Activated CD8-positive, alpha-beta memory T cell treated with anti-CD3 and anti-CD28 coated beads for 36 hours (primary cell): ENCODE data around the gene MMRN2. TPM values are rescaled to one million over a fixed set of nuclear protein-coding genes. Genes with fewer than 3 reads are reported as not detected.

Experiments used
- CTCF ChIA-PET: fragments of 350-600 bp; sonication (Branson Sonifier 250); formaldehyde crosslinking; loops from one replicate; lab custom pipeline; 2021; ENCODE audit warnings: antibody characterized with exemption; lab: Charles Lee
- POLR2A ChIA-PET: fragments of 350-600 bp; sonication (Branson Sonifier 250); formaldehyde crosslinking; loops from one replicate; lab custom pipeline; 2021; ENCODE audit warnings: antibody characterized with exemption; lab: Charles Lee
- total RNA-seq, 2 experiments: library from RNA; stranded (reverse); gene quantifications; one replicate each; pipeline ENCODE4 v1.2.3, GENCODE V29; 2021

Gene MMRN2
- total RNA-seq, 2 experiments from 2014 or later: not detected

DNA sequence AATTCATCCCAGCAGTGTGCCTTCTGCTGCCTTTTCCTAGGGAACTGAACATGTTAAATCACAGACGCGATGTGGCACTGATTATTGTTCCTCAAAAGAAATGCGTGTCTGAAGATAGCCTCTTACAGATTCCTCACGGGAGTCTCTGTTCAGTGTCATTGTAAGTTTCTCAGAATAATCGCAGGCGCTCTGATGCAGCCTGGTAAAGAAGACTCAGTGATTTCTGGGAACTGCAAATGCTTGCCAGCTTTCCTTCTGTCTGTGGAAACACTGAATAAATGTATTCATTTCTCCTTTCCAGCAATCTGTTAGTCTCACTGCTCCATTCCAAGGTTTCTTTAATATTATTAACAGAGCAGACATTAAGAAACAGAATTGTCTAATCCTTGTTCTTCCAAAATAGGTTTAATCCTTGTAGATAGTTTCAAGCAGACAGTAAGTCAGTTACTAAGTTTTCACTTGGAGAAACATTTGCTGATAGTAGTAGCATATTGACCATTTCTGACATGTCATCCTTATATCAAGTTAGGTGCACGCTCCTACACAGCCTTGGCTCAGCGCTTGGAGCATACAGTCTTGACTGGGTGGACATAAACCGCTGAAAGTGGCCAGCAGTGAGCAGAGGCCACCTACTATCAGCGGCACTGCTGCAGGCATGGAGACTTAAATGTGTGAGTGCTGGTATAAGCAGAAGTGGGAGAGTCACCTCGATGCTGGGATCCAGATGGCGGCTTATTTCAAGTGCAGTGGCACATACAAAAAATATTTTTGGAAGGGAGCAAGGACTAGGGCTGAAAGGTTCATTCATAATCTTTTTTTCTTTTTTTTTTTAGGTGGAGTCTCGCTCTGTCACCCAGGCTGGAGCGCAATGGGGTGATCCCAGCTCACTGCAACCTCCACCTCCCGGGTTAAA lies 27.7 kb downstream of the MMRN2 start:
- CTCF ChIA-PET: interaction anchor here (0.6 to 1.6 kb wide), 3 partner anchors 9 to 241 kb away, joined by 3 to 6 read pairs (median 5); no protein-coding TSS in a partner anchor
- POLR2A ChIA-PET: no interaction called here

DNA sequence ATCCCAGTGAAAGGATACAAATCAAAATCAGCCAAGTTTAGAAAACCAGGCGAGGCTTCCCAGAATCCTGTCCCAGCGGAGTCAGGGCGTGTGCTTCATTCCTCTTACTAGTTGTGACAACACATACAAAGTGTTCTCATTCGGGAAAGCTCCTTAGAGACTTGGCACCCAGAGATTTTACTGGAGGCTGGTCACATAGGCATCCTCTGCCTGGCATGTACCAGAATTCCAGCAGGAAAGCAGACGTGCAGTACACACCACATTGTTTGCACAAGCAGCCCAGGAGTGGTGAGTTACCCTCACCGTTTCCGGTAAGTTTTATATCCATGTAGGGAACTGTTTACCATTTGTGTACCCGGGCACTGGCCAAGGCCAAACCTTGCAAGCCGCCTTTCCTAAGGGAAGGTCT lies 34.9 kb downstream of the MMRN2 start:
- ChIA-PET CTCF (no interaction called here), POLR2A (no interaction called here)

DNA sequence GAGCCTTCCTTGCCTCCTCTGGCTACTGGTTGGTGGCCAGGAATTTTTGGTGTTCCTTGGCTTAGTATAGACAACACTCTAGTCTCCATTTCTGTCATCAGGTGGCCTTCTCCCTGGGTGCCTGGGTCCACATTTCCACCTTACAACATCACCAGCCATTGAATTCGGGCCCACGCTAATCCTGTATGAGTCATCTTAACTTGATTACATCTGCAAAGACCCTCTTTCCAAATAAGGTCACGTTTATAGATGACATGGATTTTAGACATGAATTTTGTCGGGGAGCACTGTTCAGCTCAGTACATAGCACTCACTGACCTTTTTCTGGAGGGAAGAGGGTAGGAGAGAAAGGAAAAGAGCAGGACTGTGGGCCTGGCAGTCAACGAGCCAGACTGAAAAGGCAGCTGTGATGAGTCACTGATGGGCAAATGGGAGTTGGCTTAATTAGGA lies 39.4 kb downstream of the MMRN2 start:
- ChIA-PET CTCF (interaction anchor here (1.0 kb wide), 1 partner anchor 21 kb away, joined by 7 read pairs; no protein-coding TSS in a partner anchor), POLR2A (no interaction called here)

DNA sequence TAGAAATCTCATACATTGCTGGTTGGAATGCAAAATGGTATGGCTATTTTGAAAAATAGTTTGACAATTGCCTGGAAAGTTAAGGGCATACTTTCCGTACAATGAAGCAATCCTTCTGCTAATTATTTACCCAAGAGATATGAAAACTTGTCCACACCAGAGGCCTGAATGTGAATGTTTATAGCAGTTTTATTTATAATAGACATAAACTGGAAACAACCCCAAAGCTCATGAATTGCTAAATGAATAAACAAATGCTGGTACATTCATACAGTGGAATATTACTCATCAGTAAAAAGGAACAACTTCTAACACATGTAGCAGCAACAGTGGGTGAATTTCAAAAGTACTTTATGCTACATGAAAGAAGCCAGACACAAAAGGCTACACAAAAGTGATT lies 42.7 kb downstream of the MMRN2 start:
- POLR2A ChIA-PET: no interaction called here
- CTCF ChIA-PET: interaction anchor here (0.6 kb wide), 1 partner anchor 24 kb away, joined by 3 read pairs; no protein-coding TSS in a partner anchor

DNA sequence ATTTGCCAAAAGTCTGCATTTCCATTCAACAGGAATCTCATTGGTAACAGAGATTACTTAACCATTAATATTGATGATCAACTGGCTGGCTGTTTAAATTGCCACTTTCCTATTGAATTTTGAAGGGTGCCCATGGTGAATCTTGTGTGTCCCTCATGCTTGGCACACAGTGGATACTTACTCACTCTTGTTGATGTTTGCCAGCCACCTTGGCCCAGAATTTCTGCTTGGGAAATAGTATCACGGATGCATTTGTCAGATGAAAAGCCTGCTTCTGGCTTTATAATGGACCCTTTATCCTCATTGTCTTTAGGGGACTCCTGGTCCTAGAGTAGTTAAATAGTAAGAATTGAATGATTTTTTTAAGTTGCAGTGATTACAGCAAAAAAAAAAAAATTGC lies 52.0 kb downstream of the MMRN2 start:
- ChIA-PET CTCF (interaction anchor here (0.5 to 0.8 kb wide), 2 partner anchors 11 to 243 kb away, joined by 3 to 4 read pairs; no protein-coding TSS in a partner anchor), POLR2A (interaction anchor here (0.7 kb wide), 1 partner anchor 190 kb away, joined by 3 read pairs; no protein-coding TSS in a partner anchor)

DNA sequence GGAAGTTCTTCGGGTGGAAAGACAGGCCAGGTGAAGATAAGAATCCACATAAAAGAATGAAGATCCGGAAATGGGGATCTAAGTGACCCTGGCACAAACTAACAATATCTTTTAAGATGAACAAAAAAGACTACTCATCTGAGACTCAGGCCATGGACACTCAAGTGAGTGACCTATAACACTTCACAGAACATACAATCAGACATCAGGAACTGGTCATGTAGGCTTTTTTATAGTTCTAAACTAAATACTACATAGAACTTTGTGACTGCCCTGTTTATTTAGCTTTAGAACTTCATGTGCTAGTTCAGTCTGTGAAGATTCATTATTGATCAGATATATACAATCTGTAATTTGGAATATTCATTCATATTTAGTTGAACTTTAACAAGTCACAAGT lies 52.8 kb downstream of the MMRN2 start:
- ChIA-PET POLR2A (no interaction called here), CTCF (no interaction called here)

DNA sequence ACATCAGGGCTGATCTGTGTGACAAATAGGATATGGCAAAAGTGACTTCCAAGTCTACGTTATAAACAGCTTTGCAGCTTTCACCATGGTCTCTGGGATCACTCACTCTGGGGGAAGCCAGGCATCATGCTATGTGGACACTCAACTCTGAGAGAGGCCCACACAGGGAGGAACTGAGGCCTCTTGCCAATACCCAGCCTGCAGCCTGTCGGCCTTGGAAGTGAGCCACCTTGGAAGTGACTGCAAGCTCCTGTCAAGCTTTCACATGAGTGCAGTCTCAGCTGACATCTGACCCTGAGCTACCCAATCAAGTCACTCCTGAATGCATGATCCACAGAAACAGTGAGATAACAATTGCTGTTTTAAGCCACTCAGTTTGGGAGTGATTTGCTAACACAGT lies 56.5 kb downstream of the MMRN2 start:
- POLR2A ChIA-PET: no interaction called here
- CTCF ChIA-PET: interaction anchor here (1.3 to 1.6 kb wide), 2 partner anchors 32 to 208 kb away, joined by 3 read pairs; no protein-coding TSS in a partner anchor

DNA sequence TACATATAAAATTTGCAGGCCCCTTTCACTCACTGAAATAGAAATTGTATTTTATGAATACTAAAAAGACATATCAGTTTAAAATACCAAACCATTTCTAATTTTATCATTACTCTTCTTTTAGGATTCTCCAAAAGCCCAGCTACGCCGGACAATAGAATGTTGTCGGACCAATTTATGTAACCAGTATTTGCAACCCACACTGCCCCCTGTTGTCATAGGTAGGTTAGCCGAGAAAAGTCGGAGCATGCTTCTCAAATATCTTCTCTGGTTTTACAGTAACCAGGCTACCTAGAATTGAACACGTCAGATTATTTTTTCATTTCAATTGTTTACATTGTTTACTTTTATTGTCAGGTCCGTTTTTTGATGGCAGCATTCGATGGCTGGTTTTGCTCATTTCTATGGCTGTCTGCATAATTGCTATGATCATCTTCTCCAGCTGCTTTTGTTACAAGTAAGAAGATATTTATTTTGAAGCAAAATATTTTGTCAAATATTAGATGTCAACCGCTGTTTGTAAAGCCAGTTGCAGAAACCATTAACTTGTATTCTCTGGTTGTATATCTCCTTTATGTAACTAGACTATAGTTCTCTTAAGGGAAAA lies 57.6 kb downstream of the MMRN2 start:
- ChIA-PET POLR2A (no interaction called here), CTCF (interaction anchor here (1.0 to 1.9 kb wide), 4 partner anchors 13 to 215 kb away, joined by 3 to 4 read pairs (median 3); no protein-coding TSS in a partner anchor)

DNA sequence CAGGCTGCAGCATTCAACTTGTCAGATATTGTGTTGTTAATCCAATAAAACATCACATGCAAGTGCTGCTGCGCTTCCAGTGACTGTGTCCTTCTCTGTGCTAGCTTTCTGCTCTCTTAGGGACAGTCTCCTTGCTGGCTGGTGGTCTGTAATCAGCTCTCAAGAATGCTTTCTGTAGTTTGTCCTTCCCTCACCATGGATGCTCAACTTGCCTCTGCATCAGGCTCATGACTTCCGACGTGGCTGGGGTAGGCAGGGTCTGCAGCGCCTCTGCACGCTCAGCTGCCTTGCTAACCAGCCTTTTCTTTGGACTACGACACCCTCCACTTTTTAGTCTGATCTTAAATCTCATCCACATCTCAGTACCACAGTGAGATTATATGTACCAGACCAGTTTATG lies 58.3 kb downstream of the MMRN2 start:
- POLR2A ChIA-PET: no interaction called here
- CTCF ChIA-PET: interaction anchor here (1.0 to 1.9 kb wide), 4 partner anchors 12 to 214 kb away, joined by 3 to 4 read pairs (median 3); no protein-coding TSS in a partner anchor

DNA sequence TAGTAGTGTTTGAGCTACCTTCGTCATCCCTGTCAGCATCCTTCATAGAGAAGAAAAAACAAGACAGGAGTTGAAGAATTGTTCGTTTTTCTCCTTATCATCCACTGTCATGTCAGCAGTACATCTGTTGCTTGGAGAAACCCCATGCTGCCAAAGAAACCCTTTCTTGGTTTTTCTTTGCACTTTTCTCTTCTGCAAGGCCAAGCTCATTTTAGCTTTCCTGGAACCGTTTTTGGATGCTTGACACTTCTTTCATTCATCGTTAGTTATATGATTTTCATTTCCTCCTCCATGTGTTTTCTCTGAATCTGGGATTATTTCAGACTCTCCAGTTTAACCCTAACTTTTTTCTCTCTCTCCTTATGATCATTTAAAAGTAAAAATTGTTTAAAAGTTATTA lies 58.9 kb downstream of the MMRN2 start:
- CTCF ChIA-PET: interaction anchor here (1.9 kb wide), 1 partner anchor 11 kb away, joined by 4 read pairs; no protein-coding TSS in a partner anchor
- POLR2A ChIA-PET: no interaction called here

DNA sequence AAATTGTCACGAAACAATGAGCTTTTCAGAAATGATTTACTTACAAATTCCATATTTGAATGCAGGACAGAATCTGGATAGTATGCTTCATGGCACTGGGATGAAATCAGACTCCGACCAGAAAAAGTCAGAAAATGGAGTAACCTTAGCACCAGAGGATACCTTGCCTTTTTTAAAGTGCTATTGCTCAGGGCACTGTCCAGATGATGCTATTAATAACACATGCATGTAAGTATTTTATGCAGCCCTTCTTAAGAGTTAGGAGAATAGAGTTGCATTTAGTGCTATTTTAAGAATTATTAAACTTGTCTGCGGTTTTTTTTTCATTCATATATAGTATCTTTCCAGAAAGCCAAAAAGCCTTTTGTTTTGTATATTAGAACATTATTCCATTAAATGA lies 67.4 kb downstream of the MMRN2 start:
- POLR2A ChIA-PET: no interaction called here
- CTCF ChIA-PET: no interaction called here

DNA sequence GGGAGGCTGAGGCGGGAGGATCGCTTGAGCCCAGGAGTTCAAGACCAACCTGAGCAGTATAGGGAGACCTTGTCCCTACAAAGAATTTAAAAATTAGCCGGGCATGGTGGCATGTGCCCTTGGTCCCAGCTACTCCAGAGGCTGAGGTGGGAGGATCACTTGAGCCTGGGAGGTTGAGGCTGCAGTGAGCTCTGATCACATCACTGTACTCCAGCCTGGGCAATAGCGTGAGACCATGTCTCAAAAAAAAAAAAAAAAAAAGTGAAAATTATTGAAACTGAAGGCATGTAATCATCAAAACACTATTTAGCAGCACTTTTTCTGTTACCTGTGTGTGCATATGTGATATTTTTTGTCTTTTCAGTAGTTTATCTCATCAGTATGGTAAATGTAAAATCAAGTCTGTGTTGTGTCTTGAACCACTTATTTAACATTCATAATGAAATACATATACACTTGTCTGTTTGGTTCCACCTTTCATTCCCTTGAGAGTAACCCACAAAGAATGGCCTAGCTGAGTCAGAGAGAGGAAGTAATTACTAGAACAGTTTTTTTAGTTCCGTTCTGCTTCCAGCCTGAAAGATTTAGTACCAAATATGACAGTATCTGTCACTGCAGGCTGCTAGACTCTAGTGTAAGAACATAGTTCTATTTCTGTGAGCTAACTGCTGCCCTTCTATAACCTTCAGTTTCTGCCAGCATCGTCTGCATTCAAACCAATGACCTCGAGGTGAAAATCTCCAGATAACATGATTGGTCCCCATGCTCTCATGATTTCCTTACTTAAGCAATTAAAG lies 68.6 kb downstream of the MMRN2 start:
- POLR2A ChIA-PET: no interaction called here
- CTCF ChIA-PET: interaction anchor here (0.7 kb wide), 1 partner anchor 167 kb away, joined by 3 read pairs; no protein-coding TSS in a partner anchor

Other genes starting within 250 kb of the MMRN2 start
- gene BMPR1A, start 201.0 kb downstream of the MMRN2 start, total RNA-seq: 10 to 100 TPM; 15.9 to 19.5 TPM
- gene SNCG, start 984 bp upstream of the MMRN2 start, total RNA-seq: not detected
- gene ADIRF, start 10.9 kb upstream of the MMRN2 start, total RNA-seq: not detected
- gene FAM25A, start 62.7 kb upstream of the MMRN2 start, total RNA-seq: not detected
- 100 to 1,000 TPM; 167 to 170 TPM for gene GLUD1, start 137.2 kb upstream of the MMRN2 start, total RNA-seq
- 10 to 100 TPM; 44.9 to 46.2 TPM for gene SHLD2, start 137.6 kb upstream of the MMRN2 start, total RNA-seq